ENCODE measurements around the gene RAPGEF6.

The RAPGEF6 gene

DNA sequence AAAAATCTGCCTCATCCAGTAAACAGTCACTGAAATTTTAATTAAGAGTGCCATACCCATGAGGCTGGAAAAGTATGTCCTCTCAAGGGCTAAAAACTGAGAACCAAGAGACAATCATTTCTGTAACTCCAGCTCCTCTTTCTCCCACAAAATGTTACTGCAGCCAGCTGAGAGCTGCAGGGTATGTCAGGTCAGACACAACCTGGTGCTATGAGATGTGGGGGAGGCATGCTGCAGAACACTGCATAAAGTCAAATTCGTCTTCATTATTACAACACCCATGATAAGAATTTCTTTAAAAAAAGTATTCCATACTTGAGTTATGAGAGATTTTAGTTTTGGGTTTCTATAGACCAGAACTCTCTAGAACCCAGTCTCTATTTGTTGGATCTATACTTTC is 209.0 kb downstream of the RAPGEF6 start:
- TF ChIP-seq ZFX (IDR thresholded peaks at IDR 0.05; ENCODE audit: borderline replicate concordance), result no peak
- TF ChIP-seq, protein P1, sequence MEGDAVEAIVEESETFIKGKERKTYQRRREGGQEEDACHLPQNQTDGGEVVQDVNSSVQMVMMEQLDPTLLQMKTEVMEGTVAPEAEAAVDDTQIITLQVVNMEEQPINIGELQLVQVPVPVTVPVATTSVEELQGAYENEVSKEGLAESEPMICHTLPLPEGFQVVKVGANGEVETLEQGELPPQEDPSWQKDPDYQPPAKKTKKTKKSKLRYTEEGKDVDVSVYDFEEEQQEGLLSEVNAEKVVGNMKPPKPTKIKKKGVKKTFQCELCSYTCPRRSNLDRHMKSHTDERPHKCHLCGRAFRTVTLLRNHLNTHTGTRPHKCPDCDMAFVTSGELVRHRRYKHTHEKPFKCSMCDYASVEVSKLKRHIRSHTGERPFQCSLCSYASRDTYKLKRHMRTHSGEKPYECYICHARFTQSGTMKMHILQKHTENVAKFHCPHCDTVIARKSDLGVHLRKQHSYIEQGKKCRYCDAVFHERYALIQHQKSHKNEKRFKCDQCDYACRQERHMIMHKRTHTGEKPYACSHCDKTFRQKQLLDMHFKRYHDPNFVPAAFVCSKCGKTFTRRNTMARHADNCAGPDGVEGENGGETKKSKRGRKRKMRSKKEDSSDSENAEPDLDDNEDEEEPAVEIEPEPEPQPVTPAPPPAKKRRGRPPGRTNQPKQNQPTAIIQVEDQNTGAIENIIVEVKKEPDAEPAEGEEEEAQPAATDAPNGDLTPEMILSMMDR (IDR thresholded peaks at IDR 0.05), result no peak
- H3K27ac ChIP-seq, result no peak overlapping the region

DNA sequence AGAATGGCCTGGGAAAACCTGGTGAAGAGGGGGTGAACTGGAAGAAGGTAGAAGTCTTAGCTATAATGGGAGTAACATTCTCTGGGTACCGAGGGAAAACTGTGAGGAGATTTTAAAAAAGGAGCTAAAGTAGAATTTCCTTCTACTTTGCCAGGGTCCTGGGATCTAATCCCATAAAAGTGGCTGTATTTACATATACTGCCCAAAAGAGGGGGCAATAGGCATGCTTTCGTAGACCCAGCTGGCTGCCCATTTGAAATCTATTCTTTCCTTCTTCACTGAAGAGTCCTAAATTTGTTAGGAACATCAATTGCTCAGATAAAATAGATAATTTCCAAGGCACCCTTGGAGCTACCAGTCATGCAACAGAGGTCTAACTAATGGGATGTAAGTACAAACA is 212.0 kb downstream of the RAPGEF6 start:
- TF ChIP-seq ZFX (IDR thresholded peaks at IDR 0.05; ENCODE audit: borderline replicate concordance), result no peak
- TF ChIP-seq, protein P1 (IDR thresholded peaks at IDR 0.05), result peak; percentile 64
- H3K27ac ChIP-seq, result no peak overlapping the region

DNA sequence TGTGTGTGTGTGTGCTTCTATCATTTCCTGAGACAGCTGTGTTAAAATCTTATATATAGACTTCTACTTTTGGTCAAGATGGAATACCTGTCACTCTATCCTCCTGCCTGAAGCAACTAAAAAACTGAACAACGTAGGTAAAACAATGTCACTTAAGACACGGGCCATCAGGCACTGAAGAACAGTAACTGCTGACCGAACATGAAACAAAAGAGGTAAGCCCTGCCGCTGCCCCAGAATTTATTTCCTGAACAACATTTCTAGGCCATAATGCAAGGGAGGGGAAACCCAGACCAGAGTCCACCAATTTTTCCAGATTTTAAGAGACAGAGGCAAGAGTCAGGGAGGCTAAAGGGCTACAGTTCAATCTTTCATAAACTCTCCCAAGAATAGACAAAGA is 215.2 kb downstream of the RAPGEF6 start:
- TF ChIP-seq ZFX (IDR thresholded peaks at IDR 0.05; ENCODE audit: borderline replicate concordance), result no peak
- TF ChIP-seq, protein P1 (IDR thresholded peaks at IDR 0.05), result no peak
- H3K27ac ChIP-seq, result no peak overlapping the region

GRCh38 chr5:131418846-131419245 is 216.2 kb downstream of the RAPGEF6 start:
- no peak for TF ChIP-seq ZFX (IDR thresholded peaks at IDR 0.05; ENCODE audit: borderline replicate concordance)
- TF ChIP-seq, protein P1 (IDR thresholded peaks at IDR 0.05), result no peak
- H3K27ac ChIP-seq, result no peak overlapping the region

DNA sequence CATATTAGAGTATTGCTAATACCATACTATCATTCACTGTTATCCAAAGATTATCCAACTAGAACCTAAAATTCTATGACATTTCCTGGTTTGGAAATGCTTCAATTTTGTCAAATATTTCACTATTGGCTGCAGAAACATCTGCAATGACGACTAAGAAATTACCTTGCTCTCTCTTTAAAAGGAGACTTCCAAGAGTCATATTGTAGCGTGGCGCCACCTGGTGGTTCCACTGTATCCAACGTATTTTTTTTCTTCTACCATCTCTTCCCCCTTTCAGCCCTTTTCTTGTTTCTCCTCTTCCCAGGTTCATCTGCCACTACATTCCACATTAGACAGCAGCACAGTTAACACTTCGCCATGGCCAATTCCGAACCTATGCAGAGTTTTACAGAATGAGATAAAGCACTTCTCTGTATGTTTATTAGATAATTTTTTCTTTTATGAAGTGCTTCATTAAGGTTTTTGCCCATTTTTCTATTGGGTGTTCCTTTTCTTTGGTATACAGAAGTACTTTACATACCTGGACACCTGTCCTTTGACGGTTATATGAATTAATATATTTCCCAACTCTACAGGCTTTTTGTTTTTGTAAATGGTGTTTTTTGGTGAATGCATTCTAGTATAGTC is 217.7 kb downstream of the RAPGEF6 start:
- TF ChIP-seq, protein P1 (IDR thresholded peaks at IDR 0.05), result peak; percentile 93
- TF ChIP-seq ZFX (IDR thresholded peaks at IDR 0.05; ENCODE audit: borderline replicate concordance), result no peak
- no peak overlapping the region for H3K27ac ChIP-seq

DNA sequence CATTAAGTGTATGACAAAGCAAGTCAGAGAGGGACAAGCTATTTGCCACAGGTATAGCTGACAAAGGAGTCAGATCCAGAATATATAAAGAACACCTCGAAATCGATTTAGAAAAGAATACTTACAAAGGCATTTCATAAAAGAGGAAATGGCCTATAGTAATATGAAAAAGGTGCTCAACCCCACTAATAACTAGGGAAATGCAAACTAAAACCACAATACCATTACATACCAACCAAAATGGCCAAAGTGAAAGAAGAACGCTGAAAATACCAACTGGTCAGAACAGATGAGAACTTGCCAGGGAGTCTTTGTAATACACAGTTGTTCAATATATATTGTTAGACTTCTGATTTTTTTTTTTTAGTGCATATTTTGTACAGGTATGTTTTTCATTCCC is 218.3 kb downstream of the RAPGEF6 start:
- TF ChIP-seq ZFX (IDR thresholded peaks at IDR 0.05; ENCODE audit: borderline replicate concordance), result no peak
- TF ChIP-seq, protein P1 (IDR thresholded peaks at IDR 0.05), result no peak
- no peak overlapping the region for H3K27ac ChIP-seq

DNA sequence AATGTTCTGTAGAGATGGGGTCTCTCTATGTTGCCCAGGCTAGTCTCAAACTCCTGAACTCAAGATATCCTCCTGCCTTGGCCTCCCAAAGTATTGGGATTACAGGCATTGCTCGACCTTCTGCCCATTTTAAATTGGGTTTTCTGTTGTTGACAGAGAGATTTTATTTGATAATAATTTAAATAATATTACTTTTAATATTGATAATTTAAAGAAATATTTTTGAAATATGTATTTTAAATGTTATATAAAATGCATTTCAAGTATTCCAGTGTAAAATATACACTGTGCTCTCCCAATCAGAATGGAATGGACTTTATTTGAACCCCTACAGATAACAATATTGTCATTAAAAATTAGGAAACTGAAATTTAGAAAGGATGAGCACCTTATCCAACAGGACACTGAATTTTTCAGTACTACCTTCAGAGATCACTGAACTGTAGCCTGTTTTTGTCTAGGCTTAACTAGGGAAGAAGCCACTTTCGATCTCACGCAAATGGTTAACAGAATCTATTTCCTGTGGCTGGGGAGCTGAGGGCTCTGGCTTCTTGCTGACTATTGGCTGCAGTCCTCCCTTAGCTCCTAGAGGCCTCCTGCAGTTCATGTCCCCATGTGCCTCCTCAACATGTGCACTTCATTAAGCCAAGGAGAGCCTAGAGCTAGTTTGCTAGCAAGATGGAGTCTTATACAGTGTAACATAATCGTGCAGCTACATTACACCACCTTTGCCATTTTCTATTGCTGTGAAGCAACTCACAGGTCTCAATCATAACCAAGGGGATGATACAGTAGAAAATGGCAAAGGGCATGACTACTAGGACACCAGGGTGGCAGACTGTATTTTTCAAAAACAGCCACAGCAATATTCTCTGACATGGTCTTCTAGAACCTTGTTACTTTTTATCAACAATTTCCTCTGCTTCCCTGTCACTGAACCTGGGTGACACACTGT is 221.1 kb downstream of the RAPGEF6 start:
- H3K27ac ChIP-seq, result no peak overlapping the region
- no peak for TF ChIP-seq ZFX (IDR thresholded peaks at IDR 0.05; ENCODE audit: borderline replicate concordance)
- TF ChIP-seq, protein P1 (IDR thresholded peaks at IDR 0.05), result no peak
